ENCODE results near the gene ZFYVE28.

ZFYVE28 gene

GRCh38 chr4:2270341-2271165 is 147.9 kb downstream of the ZFYVE28 start:
- no peak for DNase-seq
- Histone ChIP-seq H2BK120ac (ENCODE audit: low read depth, low read length) (no peak overlapping the region), H2BK5ac (ENCODE audit: low read length) (no peak overlapping the region), H3K4me1 (ENCODE audit: control insufficient read depth, low read depth, low read length) (no peaks in the 10 kb centered on the region), H3K56ac (ENCODE audit: low read length) (no peak overlapping the region), H3K79me2 (ENCODE audit: control insufficient read depth, insufficient read depth, low read length) (no peaks in the 10 kb centered on the region), H2AK5ac (ENCODE audit: low read length) (no peak overlapping the region), H3K79me1 (ENCODE audit: low read length) (no peaks in the 10 kb centered on the region), H3K9ac (ENCODE audit: low read length) (no peak overlapping the region), H3K36me3 (ENCODE audit: control insufficient read depth, insufficient read depth, low read length) (no peaks in the 10 kb centered on the region), H3K27me3 (ENCODE audit: insufficient read depth, low read length, poor library complexity) (no peaks in the 10 kb centered on the region), H4K5ac (ENCODE audit: low read length) (no peak overlapping the region), H3K27ac (ENCODE audit: low read depth, low read length) (no peak overlapping the region), H3K4ac (ENCODE audit: low read depth, low read length) (no peak overlapping the region), H4K8ac (ENCODE audit: low read depth, low read length) (no peak overlapping the region), H3K23ac (ENCODE audit: low read length) (no peak overlapping the region), H2BK15ac (replicated peaks; ENCODE audit: low read depth) (no peak overlapping the region), H3K4me2 (ENCODE audit: low read length) (no peak overlapping the region), H3K18ac (ENCODE audit: low read length) (no peak overlapping the region), H3K4me3 (ENCODE audit: low read length) (no peak overlapping the region)
- WGBS (ENCODE audit: extremely low coverage, insufficient coverage, low lambda C conversion rate): no CpG with 5 or more reads among the region's 34 CpGs

- DNase-seq: no peak
- Histone ChIP-seq H3K4me3 (ENCODE audit: low read length) (no peak overlapping the region), H3K4me2 (ENCODE audit: low read length) (no peak overlapping the region), H2BK120ac (ENCODE audit: low read depth, low read length) (no peak overlapping the region), H2AK5ac (ENCODE audit: low read length) (no peak overlapping the region), H3K9ac (ENCODE audit: low read length) (no peak overlapping the region), H3K56ac (ENCODE audit: low read length) (peak overlapping the region; percentile 34), H4K8ac (ENCODE audit: low read depth, low read length) (no peak overlapping the region), H3K27me3 (ENCODE audit: insufficient read depth, low read length, poor library complexity) (no peaks in the 10 kb centered on the region), H2BK5ac (ENCODE audit: low read length) (no peak overlapping the region), H3K79me1 (ENCODE audit: low read length) (no peaks in the 10 kb centered on the region), H4K5ac (ENCODE audit: low read length) (no peak overlapping the region), H3K18ac (ENCODE audit: low read length) (no peak overlapping the region), H3K4me1 (ENCODE audit: control insufficient read depth, low read depth, low read length) (no peaks in the 10 kb centered on the region), H3K79me2 (ENCODE audit: control insufficient read depth, insufficient read depth, low read length) (no peaks in the 10 kb centered on the region), H3K4ac (ENCODE audit: low read depth, low read length) (no peak overlapping the region), H3K27ac (ENCODE audit: low read depth, low read length) (no peak overlapping the region), H3K23ac (ENCODE audit: low read length) (no peak overlapping the region), H3K36me3 (ENCODE audit: control insufficient read depth, insufficient read depth, low read length) (no peaks in the 10 kb centered on the region), H2BK15ac (replicated peaks; ENCODE audit: low read depth) (no peak overlapping the region)
- WGBS (ENCODE audit: extremely low coverage, insufficient coverage, low lambda C conversion rate): 100% methylated on average over 2 of the region's 12 CpGs
Measured at GRCh38 chr4:2269618-2270163, 148.8 kb downstream of the ZFYVE28 start.

GRCh38 chr4:2269206-2269531 is 149.3 kb downstream of the ZFYVE28 start:
- WGBS (ENCODE audit: extremely low coverage, insufficient coverage, low lambda C conversion rate): no CpG with 5 or more reads among the region's 6 CpGs
- peak; percentile 18 for DNase-seq

GRCh38 chr4:2268357-2269205 is 149.9 kb downstream of the ZFYVE28 start:
- H3K4me3 ChIP-seq (ENCODE audit: low read length): no peak overlapping the region
- no peaks in the 10 kb centered on the region for H3K27me3 ChIP-seq (ENCODE audit: insufficient read depth, low read length, poor library complexity)
- H3K23ac ChIP-seq (ENCODE audit: low read length): no peak overlapping the region
- no peak overlapping the region for H4K8ac ChIP-seq (ENCODE audit: low read depth, low read length)
- no peaks in the 10 kb centered on the region for H3K79me1 ChIP-seq (ENCODE audit: low read length)
- no peaks in the 10 kb centered on the region for H3K4me1 ChIP-seq (ENCODE audit: control insufficient read depth, low read depth, low read length)
- H2BK120ac ChIP-seq (ENCODE audit: low read depth, low read length): no peak overlapping the region
- DNase-seq: no peak
- no peak overlapping the region for H2BK5ac ChIP-seq (ENCODE audit: low read length)
- H3K18ac ChIP-seq (ENCODE audit: low read length): no peak overlapping the region
- H3K9ac ChIP-seq (ENCODE audit: low read length): no peak overlapping the region
- H2AK5ac ChIP-seq (ENCODE audit: low read length): no peak overlapping the region
- H3K36me3 ChIP-seq (ENCODE audit: control insufficient read depth, insufficient read depth, low read length): no peaks in the 10 kb centered on the region
- no peaks in the 10 kb centered on the region for H3K79me2 ChIP-seq (ENCODE audit: control insufficient read depth, insufficient read depth, low read length)
- no peak overlapping the region for H4K5ac ChIP-seq (ENCODE audit: low read length)
- no CpG with 5 or more reads among the region's 22 CpGs for WGBS (ENCODE audit: extremely low coverage, insufficient coverage, low lambda C conversion rate)
- no peak overlapping the region for H3K27ac ChIP-seq (ENCODE audit: low read depth, low read length)
- no peak overlapping the region for H3K4me2 ChIP-seq (ENCODE audit: low read length)
- no peak overlapping the region for H2BK15ac ChIP-seq (replicated peaks; ENCODE audit: low read depth)
- peak overlapping the region; percentile 49 for H3K56ac ChIP-seq (ENCODE audit: low read length)
- no peak overlapping the region for H3K4ac ChIP-seq (ENCODE audit: low read depth, low read length)

More at GRCh38 chr4:2269206-2269531, 149.3 kb downstream of the ZFYVE28 start:
- Histone ChIP-seq H3K18ac (ENCODE audit: low read length) (no peak overlapping the region), H3K4me1 (ENCODE audit: control insufficient read depth, low read depth, low read length) (no peaks in the 10 kb centered on the region), H3K9ac (ENCODE audit: low read length) (no peak overlapping the region), H3K79me2 (ENCODE audit: control insufficient read depth, insufficient read depth, low read length) (no peaks in the 10 kb centered on the region), H4K5ac (ENCODE audit: low read length) (no peak overlapping the region), H3K4me3 (ENCODE audit: low read length) (no peak overlapping the region), H2BK15ac (replicated peaks; ENCODE audit: low read depth) (no peak overlapping the region), H3K4ac (ENCODE audit: low read depth, low read length) (no peak overlapping the region), H3K36me3 (ENCODE audit: control insufficient read depth, insufficient read depth, low read length) (no peaks in the 10 kb centered on the region), H2BK5ac (ENCODE audit: low read length) (no peak overlapping the region), H3K4me2 (ENCODE audit: low read length) (no peak overlapping the region), H3K27ac (ENCODE audit: low read depth, low read length) (no peak overlapping the region), H4K8ac (ENCODE audit: low read depth, low read length) (no peak overlapping the region), H3K56ac (ENCODE audit: low read length) (peak overlapping the region; percentile 49), H2BK120ac (ENCODE audit: low read depth, low read length) (no peak overlapping the region), H3K79me1 (ENCODE audit: low read length) (no peaks in the 10 kb centered on the region), H2AK5ac (ENCODE audit: low read length) (no peak overlapping the region), H3K27me3 (ENCODE audit: insufficient read depth, low read length, poor library complexity) (no peaks in the 10 kb centered on the region), H3K23ac (ENCODE audit: low read length) (no peak overlapping the region)

GRCh38 chr4:2267841-2268240 is 150.6 kb downstream of the ZFYVE28 start:
- H2AK5ac ChIP-seq (ENCODE audit: low read length): no peak overlapping the region
- H3K4me3 ChIP-seq (ENCODE audit: low read length): no peak overlapping the region
- no peak overlapping the region for H3K18ac ChIP-seq (ENCODE audit: low read length)
- no peak for DNase-seq
- H3K27ac ChIP-seq (ENCODE audit: low read depth, low read length): no peak overlapping the region
- H2BK15ac ChIP-seq (replicated peaks; ENCODE audit: low read depth): no peak overlapping the region
- no CpG with 5 or more reads among the region's 12 CpGs for WGBS (ENCODE audit: extremely low coverage, insufficient coverage, low lambda C conversion rate)
- H3K36me3 ChIP-seq (ENCODE audit: control insufficient read depth, insufficient read depth, low read length): no peaks in the 10 kb centered on the region
- no peak overlapping the region for H4K8ac ChIP-seq (ENCODE audit: low read depth, low read length)
- H3K4me2 ChIP-seq (ENCODE audit: low read length): no peak overlapping the region
- H4K5ac ChIP-seq (ENCODE audit: low read length): no peak overlapping the region
- H2BK120ac ChIP-seq (ENCODE audit: low read depth, low read length): no peak overlapping the region
- H3K4ac ChIP-seq (ENCODE audit: low read depth, low read length): no peak overlapping the region
- peak overlapping the region; percentile 15 for H3K56ac ChIP-seq (ENCODE audit: low read length)
- no peaks in the 10 kb centered on the region for H3K79me1 ChIP-seq (ENCODE audit: low read length)
- H3K79me2 ChIP-seq (ENCODE audit: control insufficient read depth, insufficient read depth, low read length): no peaks in the 10 kb centered on the region
- no peak overlapping the region for H3K23ac ChIP-seq (ENCODE audit: low read length)
- H2BK5ac ChIP-seq (ENCODE audit: low read length): no peak overlapping the region
- no peaks in the 10 kb centered on the region for H3K4me1 ChIP-seq (ENCODE audit: control insufficient read depth, low read depth, low read length)
- no peak overlapping the region for H3K9ac ChIP-seq (ENCODE audit: low read length)
- H3K27me3 ChIP-seq (ENCODE audit: insufficient read depth, low read length, poor library complexity): no peaks in the 10 kb centered on the region
